Stimulated activated CD4-positive, alpha-beta T cell treated with anti-CD3 and anti-CD28 coated beads, Interleukin-4, amount 100 ng/mL, for 4 hours (primary cell): ENCODE results near the gene AGPAT2.

Experiments
- DNase-seq, 2 experiments: peaks; one replicate each; pipeline ENCODE4 v3.0.0-alpha.2; 2020

The AGPAT2 gene

GRCh38 chr9:136687721-136688223 is 515 bp upstream of the AGPAT2 start:
- DNase-seq = no peak

- no peak for DNase-seq
Measured at GRCh38 chr9:136686534-136686793, 793 bp downstream of the AGPAT2 start.

GRCh38 chr9:136685790-136686533 is 1.3 kb downstream of the AGPAT2 start:
- DNase-seq = no peak

- no peak for DNase-seq
Measured at GRCh38 chr9:136685216-136685615, 2.0 kb downstream of the AGPAT2 start.

- DNase-seq = no peak
Measured at GRCh38 chr9:136684799-136685198, 2.5 kb downstream of the AGPAT2 start.

- no peak for DNase-seq
Measured at GRCh38 chr9:136684339-136684738, 2.9 kb downstream of the AGPAT2 start.

GRCh38 chr9:136683755-136684154 is 3.5 kb downstream of the AGPAT2 start:
- no peak for DNase-seq

GRCh38 chr9:136683173-136683745 is 4.0 kb downstream of the AGPAT2 start:
- no peak for DNase-seq

- no peak for DNase-seq
Measured at GRCh38 chr9:136682710-136683109, 4.5 kb downstream of the AGPAT2 start.

GRCh38 chr9:136681945-136682699 is 5.1 kb downstream of the AGPAT2 start:
- no peak for DNase-seq

- no peak for DNase-seq
Measured at GRCh38 chr9:136681029-136681428, 6.2 kb downstream of the AGPAT2 start.

- no peak for DNase-seq
Measured at GRCh38 chr9:136679431-136679941, 7.8 kb downstream of the AGPAT2 start.

- no peak for DNase-seq
Measured at GRCh38 chr9:136678624-136679023, 8.6 kb downstream of the AGPAT2 start.

- no peak for DNase-seq
Measured at GRCh38 chr9:136678034-136678433, 9.2 kb downstream of the AGPAT2 start.

GRCh38 chr9:136676920-136677686 is 10.2 kb downstream of the AGPAT2 start:
- DNase-seq = no peak

GRCh38 chr9:136676297-136676794 is 10.9 kb downstream of the AGPAT2 start:
- no peak for DNase-seq

- no peak for DNase-seq
Measured at GRCh38 chr9:136675477-136676296, 11.6 kb downstream of the AGPAT2 start.

GRCh38 chr9:136674786-136675349 is 12.4 kb downstream of the AGPAT2 start:
- no peak for DNase-seq

GRCh38 chr9:136673975-136674785 is 13.1 kb downstream of the AGPAT2 start:
- DNase-seq = no peak

GRCh38 chr9:136673088-136673974 is 13.9 kb downstream of the AGPAT2 start:
- DNase-seq = no peak
